C4-2B (cell line): ENCODE measurements around the gene SYT14.

ENCODE experiments used
- CTCF ChIP-seq: fragments of 450-650 bp; conservative IDR thresholded peaks from 2 replicates; pipeline ENCODE4 v1.5.1; 2017; ENCODE audit warnings: mild to moderate bottlenecking
- ZFX ChIP-seq: fragments of 450-650 bp; IDR thresholded peaks from 2 replicates; pipeline ENCODE4 v1.6.1; 2017

- TF ChIP-seq CTCF (no peak), ZFX (no peak)
Measured at GRCh38 chr1:210214573-210215409, 276.8 kb downstream of the SYT14 start.
